Breast epithelium (tissue), 4 donors: ENCODE data around the gene ZNF865. TPM values are rescaled to one million over a fixed set of nuclear protein-coding genes. Genes with fewer than 3 reads are reported as not detected.

Experiments used
- DNase-seq, 2 donors: peaks; one replicate each; pipeline ENCODE4 v3.0.0-alpha.2; 2019; ENCODE audit warnings: low spot score in 2 of 2
- H3K27ac ChIP-seq, 2 donors: fragments of 200-600 bp; sonication (generic) in 1 of 2; one replicate each; pipeline ENCODE4 v1.5.1; 2016 to 2019; ENCODE audit warnings: mild to moderate bottlenecking in 1 of 2
- H3K27me3 ChIP-seq, 2 donors: fragments of 200-600 bp; sonication (generic) in 1 of 2; one replicate each; pipeline versions ENCODE4 v1.5.1 to v1.6.0; 2017 to 2019; ENCODE audit warnings: control low read depth in 1 of 2, mild to moderate bottlenecking in 1 of 2
- H3K36me3 ChIP-seq: fragments of 200-600 bp; one replicate; pipeline ENCODE4 v1.5.1; 2019
- H3K4me1 ChIP-seq, 2 donors: fragments of 200-600 bp; sonication (generic); one replicate each; pipeline ENCODE4 v1.5.1; 2016 to 2019; ENCODE audit warnings: control low read depth in 1 of 2
- H3K4me3 ChIP-seq, 3 donors: fragments of 200-600 bp; sonication (generic); 1 replicate in 2 of 3; 2 replicates in 1 of 3; pipeline ENCODE4 v1.5.1; 2016 to 2019; ENCODE audit warnings: mild to moderate bottlenecking in 3 of 3, moderate library complexity in 2 of 3
- H3K9me3 ChIP-seq, 2 donors: fragments of 200-600 bp; sonication (generic) in 1 of 2; one replicate each; pipeline ENCODE4 v1.5.1; 2016 to 2019; ENCODE audit warnings: control low read depth in 1 of 2
- CTCF ChIP-seq, 3 donors: fragments of 450-650 bp; IDR thresholded peaks; one replicate each; pipeline ENCODE4 v1.5.1; 2016 to 2017; ENCODE audit warnings: antibody characterized with exemption in 3 of 3, mild to moderate bottlenecking in 3 of 3, moderate library complexity in 3 of 3
- POLR2A ChIP-seq: fragments of 450-650 bp; IDR thresholded peaks from one replicate; pipeline ENCODE4 v1.6.1; 2016; ENCODE audit warnings: antibody characterized with exemption, mild to moderate bottlenecking, moderate library complexity
- POLR2AphosphoS5 ChIP-seq, 3 donors: sonication (generic); formaldehyde crosslinking; IDR thresholded peaks; one replicate each; pipeline ENCODE4 v1.6.1; 2017; ENCODE audit warnings: antibody characterized with exemption in 3 of 3
- intact Hi-C: fragments of 100-400 bp; cut with DNase I; formaldehyde crosslinking; loops from one replicate; pipeline ENCODE4 v1.15.1; 2023; ENCODE audit warnings: low total_unique reads
- total RNA-seq, 3 donors: library from RNA; depleted of rRNA; stranded (reverse); fragments of >200 nt; gene quantifications; one replicate each; pipeline ENCODE4 v1.1.0, GENCODE V29; 2016

ZNF865 gene
- total RNA-seq, 3 donors from 2014 or later, result 3.2 to 5.0 (median 3.9) TPM

DNA sequence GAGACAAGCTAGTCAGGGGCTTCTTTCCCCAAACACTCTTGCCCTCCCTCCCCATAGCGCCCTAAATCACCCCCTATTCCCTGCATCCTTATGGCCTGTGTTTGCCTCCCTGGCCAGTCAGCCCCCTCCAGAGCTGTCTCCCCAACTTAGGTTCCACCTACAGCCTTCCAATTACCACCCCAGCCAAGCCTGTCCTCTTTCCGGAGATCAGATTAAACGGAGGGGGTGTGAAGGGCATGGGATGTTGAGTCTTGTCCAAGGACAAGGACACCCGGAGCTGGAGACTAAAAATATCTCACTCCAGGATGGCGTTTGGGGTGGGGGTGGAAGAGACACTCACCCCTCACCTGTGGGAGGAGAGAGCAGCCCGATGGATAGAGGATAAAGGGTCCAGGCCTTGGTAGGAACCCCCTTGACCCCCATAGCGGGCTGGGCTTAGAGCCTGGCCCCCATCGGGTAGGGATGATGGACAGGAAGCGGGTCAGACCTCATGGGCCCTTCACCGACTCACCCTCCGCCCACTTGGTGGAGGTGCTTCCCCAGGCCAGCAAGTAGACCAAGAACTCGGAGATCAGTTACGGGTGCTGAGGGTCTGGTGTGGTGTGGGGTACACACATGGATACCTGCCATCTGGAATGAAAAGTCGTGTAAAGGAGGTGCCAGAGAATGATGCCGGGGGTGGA, 6.0 kb downstream of the ZNF865 start:
- intact Hi-C loops, result no loop called here
- H3K27me3 ChIP-seq, result no peaks in the 10 kb centered on the region
- DNase-seq, result no peak
- peaks cover 22% of the 10 kb centered on the region for H3K36me3 ChIP-seq
- H3K4me1 ChIP-seq, result peaks cover 0 to 5% of the 10 kb centered on the region in 2 donors
- H3K9me3 ChIP-seq, result no peaks in the 10 kb centered on the region
- no peak overlapping the region for H3K4me3 ChIP-seq
- no peak for TF ChIP-seq POLR2AphosphoS5 (IDR thresholded peaks at IDR 0.05)
- no peak for TF ChIP-seq CTCF (IDR thresholded peaks at IDR 0.05)
- no peak for TF ChIP-seq POLR2A
- no peak overlapping the region for H3K27ac ChIP-seq

- no peak for DNase-seq
- H3K9me3 ChIP-seq, result no peaks in the 10 kb centered on the region
- H3K4me1 ChIP-seq, result no peaks in the 10 kb centered on the region
- H3K4me3 ChIP-seq, result no peak overlapping the region
- TF ChIP-seq CTCF (IDR thresholded peaks at IDR 0.05), result no peak
- TF ChIP-seq POLR2A, result no peak
- peaks cover 22% of the 10 kb centered on the region for H3K36me3 ChIP-seq
- H3K27ac ChIP-seq, result no peak overlapping the region
- no peaks in the 10 kb centered on the region for H3K27me3 ChIP-seq
- intact Hi-C loops, result no loop called here
Measured at GRCh38 chr19:55611983-55612645, 6.7 kb downstream of the ZNF865 start.

- Histone ChIP-seq H3K4me1 (no peaks in the 10 kb centered on the region), H3K36me3 (peaks cover 22% of the 10 kb centered on the region), H3K27me3 (no peaks in the 10 kb centered on the region), H3K27ac (no peak overlapping the region), H3K4me3 (no peak overlapping the region), H3K9me3 (no peaks in the 10 kb centered on the region)
- no peak for DNase-seq
- intact Hi-C loops, result no loop called here
- TF ChIP-seq POLR2AphosphoS5 (IDR thresholded peaks at IDR 0.05) (no peak), CTCF (IDR thresholded peaks at IDR 0.05) (no peak), POLR2A (no peak)
Measured at GRCh38 chr19:55613396-55613795, 7.9 kb downstream of the ZNF865 start.

DNA sequence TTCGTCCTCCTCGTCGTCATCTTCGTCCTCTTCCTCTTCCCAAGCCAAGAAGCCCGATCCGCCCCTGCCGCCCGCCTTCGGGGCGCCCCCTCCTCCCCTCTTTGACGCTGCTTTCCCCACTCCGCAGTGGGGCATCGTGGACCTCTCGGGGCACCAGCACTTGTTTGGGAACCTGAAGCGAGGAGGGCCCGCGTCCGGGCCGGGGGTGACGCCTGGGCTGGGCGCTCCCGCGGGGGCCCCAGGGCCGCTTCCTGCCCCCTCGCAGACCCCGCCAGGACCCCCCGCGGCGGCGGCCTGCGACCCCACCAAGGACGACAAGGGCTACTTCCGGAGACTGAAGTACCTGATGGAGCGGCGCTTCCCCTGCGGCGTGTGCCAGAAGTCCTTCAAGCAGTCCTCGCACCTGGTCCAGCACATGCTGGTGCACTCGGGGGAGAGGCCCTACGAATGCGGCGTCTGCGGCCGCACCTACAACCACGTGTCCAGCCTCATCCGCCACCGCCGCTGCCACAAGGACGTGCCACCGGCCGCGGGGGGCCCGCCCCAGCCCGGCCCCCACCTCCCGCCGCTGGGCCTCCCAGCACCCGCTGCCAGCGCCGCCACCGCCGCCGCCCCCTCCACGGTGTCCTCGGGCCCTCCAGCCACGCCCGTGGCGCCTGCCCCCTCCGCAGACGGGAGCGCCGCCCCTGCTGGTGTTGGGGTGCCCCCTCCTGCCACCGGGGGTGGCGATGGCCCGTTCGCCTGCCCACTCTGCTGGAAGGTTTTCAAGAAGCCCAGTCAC, 8.7 kb downstream of the ZNF865 start:
- H3K4me3 ChIP-seq, result no peak overlapping the region
- intact Hi-C loops, result no loop called here
- DNase-seq, result no peak
- no peaks in the 10 kb centered on the region for H3K27me3 ChIP-seq
- no peak for TF ChIP-seq POLR2A
- TF ChIP-seq POLR2AphosphoS5 (IDR thresholded peaks at IDR 0.05), result no peak
- no peak for TF ChIP-seq CTCF (IDR thresholded peaks at IDR 0.05)
- H3K27ac ChIP-seq, result no peak overlapping the region
- H3K4me1 ChIP-seq, result no peaks in the 10 kb centered on the region
- H3K36me3 ChIP-seq, result peaks cover 22% of the 10 kb centered on the region
- H3K9me3 ChIP-seq, result no peaks in the 10 kb centered on the region
